ENCODE measurements around the gene TAAR6. TPM values are rescaled to one million over a fixed set of nuclear protein-coding genes. Genes with fewer than 3 reads are reported as not detected.

Gene TAAR6
- total and polyA plus RNA-seq, 2 donors (not counting 1 experiment from before 2014, with no cell fraction given), result not detected

- H3K36me3 ChIP-seq (ENCODE audit: control insufficient read depth, insufficient read depth, low read length), result no peaks in the 10 kb centered on the region
- no peaks in the 10 kb centered on the region for H4K20me1 ChIP-seq (ENCODE audit: control insufficient read depth, extremely low read depth, insufficient read depth, low read length)
- TF ChIP-seq CTCF (conservative IDR thresholded peaks at IDR 0.05 in 1 of 2, IDR thresholded peaks at IDR 0.05 in 1 of 2; ENCODE audit: low read depth in 1 of 2, low read length in 2 of 2) (no peak), EZH2 (IDR thresholded peaks at IDR 0.05; ENCODE audit: low read length, missing control alignments) (no peak)
- no peaks in the 10 kb centered on the region for H3K27me3 ChIP-seq (ENCODE audit: control insufficient read depth, insufficient read depth, low read length)
- H2AFZ ChIP-seq (ENCODE audit: low read length), result no peak overlapping the region
- no peak for DNase-seq (ENCODE audit: low read depth in 2 of 2)
- no peak overlapping the region for H3K4me3 ChIP-seq (replicated peaks in 1 of 4; ENCODE audit: control extremely low read depth in 1 of 4, insufficient read depth in 1 of 4, low read depth in 3 of 4, low read length in 4 of 4)
- H3K4me1 ChIP-seq (ENCODE audit: control insufficient read depth, extremely low read depth, insufficient read depth, low read length), result no peaks in the 10 kb centered on the region
- H3K9me3 ChIP-seq (ENCODE audit: control insufficient read depth, insufficient read depth, low read depth, low read length), result no peaks in the 10 kb centered on the region
- H3K27ac ChIP-seq (ENCODE audit: insufficient read depth, low read length), result no peak overlapping the region
- no peaks in the 10 kb centered on the region for H3K79me2 ChIP-seq (ENCODE audit: control insufficient read depth, insufficient read depth, low read length)
- H3K9ac ChIP-seq (ENCODE audit: insufficient read depth, low read length), result no peak overlapping the region
- H3K4me2 ChIP-seq (ENCODE audit: extremely low read depth, insufficient read depth, low read length), result no peak overlapping the region
Observed at GRCh38 chr6:132525866-132526265, 44.3 kb upstream of the TAAR6 start.

GRCh38 chr6:132526461-132526860, 43.7 kb upstream of the TAAR6 start:
- no peaks in the 10 kb centered on the region for H3K9me3 ChIP-seq (ENCODE audit: control insufficient read depth, insufficient read depth, low read depth, low read length)
- H3K4me1 ChIP-seq (ENCODE audit: control insufficient read depth, extremely low read depth, insufficient read depth, low read length), result no peaks in the 10 kb centered on the region
- DNase-seq (ENCODE audit: low read depth in 2 of 2), result no peak
- H4K20me1 ChIP-seq (ENCODE audit: control insufficient read depth, extremely low read depth, insufficient read depth, low read length), result no peaks in the 10 kb centered on the region
- H2AFZ ChIP-seq (ENCODE audit: low read length), result no peak overlapping the region
- no peak for TF ChIP-seq EZH2 (IDR thresholded peaks at IDR 0.05; ENCODE audit: low read length, missing control alignments)
- TF ChIP-seq CTCF (conservative IDR thresholded peaks at IDR 0.05 in 1 of 2, IDR thresholded peaks at IDR 0.05 in 1 of 2; ENCODE audit: low read depth in 1 of 2, low read length in 2 of 2), result no peak
- no peaks in the 10 kb centered on the region for H3K79me2 ChIP-seq (ENCODE audit: control insufficient read depth, insufficient read depth, low read length)
- H3K4me3 ChIP-seq (replicated peaks in 1 of 4; ENCODE audit: control extremely low read depth in 1 of 4, insufficient read depth in 1 of 4, low read depth in 3 of 4, low read length in 4 of 4), result no peak overlapping the region
- H3K9ac ChIP-seq (ENCODE audit: insufficient read depth, low read length), result no peak overlapping the region
- H3K27ac ChIP-seq (ENCODE audit: insufficient read depth, low read length), result no peak overlapping the region
- no peaks in the 10 kb centered on the region for H3K27me3 ChIP-seq (ENCODE audit: control insufficient read depth, insufficient read depth, low read length)
- H3K4me2 ChIP-seq (ENCODE audit: extremely low read depth, insufficient read depth, low read length), result no peak overlapping the region
- H3K36me3 ChIP-seq (ENCODE audit: control insufficient read depth, insufficient read depth, low read length), result no peaks in the 10 kb centered on the region

GRCh38 chr6:132527791-132528190, 42.3 kb upstream of the TAAR6 start:
- no peaks in the 10 kb centered on the region for H3K4me1 ChIP-seq (ENCODE audit: control insufficient read depth, extremely low read depth, insufficient read depth, low read length)
- no peak overlapping the region for H2AFZ ChIP-seq (ENCODE audit: low read length)
- DNase-seq (ENCODE audit: low read depth in 2 of 2), result peak in 1 of 2 donors; percentile 7
- no peaks in the 10 kb centered on the region for H3K9me3 ChIP-seq (ENCODE audit: control insufficient read depth, insufficient read depth, low read depth, low read length)
- H3K36me3 ChIP-seq (ENCODE audit: control insufficient read depth, insufficient read depth, low read length), result no peaks in the 10 kb centered on the region
- no peaks in the 10 kb centered on the region for H3K79me2 ChIP-seq (ENCODE audit: control insufficient read depth, insufficient read depth, low read length)
- H3K27me3 ChIP-seq (ENCODE audit: control insufficient read depth, insufficient read depth, low read length), result no peaks in the 10 kb centered on the region
- H3K9ac ChIP-seq (ENCODE audit: insufficient read depth, low read length), result no peak overlapping the region
- TF ChIP-seq EZH2 (IDR thresholded peaks at IDR 0.05; ENCODE audit: low read length, missing control alignments) (no peak), CTCF (conservative IDR thresholded peaks at IDR 0.05 in 1 of 2, IDR thresholded peaks at IDR 0.05 in 1 of 2; ENCODE audit: low read depth in 1 of 2, low read length in 2 of 2) (no peak)
- H3K27ac ChIP-seq (ENCODE audit: insufficient read depth, low read length), result no peak overlapping the region
- no peak overlapping the region for H3K4me3 ChIP-seq (replicated peaks in 1 of 4; ENCODE audit: control extremely low read depth in 1 of 4, insufficient read depth in 1 of 4, low read depth in 3 of 4, low read length in 4 of 4)
- H4K20me1 ChIP-seq (ENCODE audit: control insufficient read depth, extremely low read depth, insufficient read depth, low read length), result no peaks in the 10 kb centered on the region
- H3K4me2 ChIP-seq (ENCODE audit: extremely low read depth, insufficient read depth, low read length), result no peak overlapping the region

Measured in fibroblast of lung (primary cell).